Measurements from ENCODE around the gene DMWD.
"Not testable (repeated sequence)": the region's sequence is repeated elsewhere in the genome, so short reads cannot be mapped to it uniquely, and the experiment has no call there.

Gene DMWD

GRCh38 chr19:45753548-45753947 lies 39.1 kb downstream of the DMWD start:
- no peak overlapping the region for H3K9ac ChIP-seq (ENCODE audit: low read length)
- H3K4me3 ChIP-seq (ENCODE audit: low read length), result no peak overlapping the region
- no peaks in the 10 kb centered on the region for H3K4me1 ChIP-seq (ENCODE audit: control insufficient read depth, insufficient read depth, low read length)
- H3K36me3 ChIP-seq (ENCODE audit: control insufficient read depth, insufficient read depth, low read length, severe bottlenecking), result no peaks in the 10 kb centered on the region
- H3K9me3 ChIP-seq (ENCODE audit: control insufficient read depth, low read length), result no peaks in the 10 kb centered on the region
- no peaks in the 10 kb centered on the region for H3K27me3 ChIP-seq (replicated peaks; ENCODE audit: control insufficient read depth, insufficient read depth, low read length)
- DNase-seq (ENCODE audit: low read depth), result peak; percentile 16

- no peak for DNase-seq (ENCODE audit: low read depth)
- no peaks in the 10 kb centered on the region for H3K36me3 ChIP-seq (ENCODE audit: control insufficient read depth, insufficient read depth, low read length, severe bottlenecking)
- no peaks in the 10 kb centered on the region for H3K9me3 ChIP-seq (ENCODE audit: control insufficient read depth, low read length)
- H3K9ac ChIP-seq (ENCODE audit: low read length), result no peak overlapping the region
- no peak overlapping the region for H3K4me3 ChIP-seq (ENCODE audit: low read length)
- H3K4me1 ChIP-seq (ENCODE audit: control insufficient read depth, insufficient read depth, low read length), result no peaks in the 10 kb centered on the region
- no peaks in the 10 kb centered on the region for H3K27me3 ChIP-seq (replicated peaks; ENCODE audit: control insufficient read depth, insufficient read depth, low read length)
Observed at GRCh38 chr19:45752639-45753038, 40.0 kb downstream of the DMWD start.

GRCh38 chr19:45751483-45751882 lies 41.2 kb downstream of the DMWD start:
- not testable (repeated sequence) for H3K4me1 ChIP-seq (ENCODE audit: control insufficient read depth, insufficient read depth, low read length); H3K36me3 ChIP-seq (ENCODE audit: control insufficient read depth, insufficient read depth, low read length, severe bottlenecking); H3K4me3 ChIP-seq (ENCODE audit: low read length); DNase-seq (ENCODE audit: low read depth); H3K9ac ChIP-seq (ENCODE audit: low read length); H3K27me3 ChIP-seq (replicated peaks; ENCODE audit: control insufficient read depth, insufficient read depth, low read length); H3K9me3 ChIP-seq (ENCODE audit: control insufficient read depth, low read length)

GRCh38 chr19:45747513-45747912 lies 45.1 kb downstream of the DMWD start:
- no peak overlapping the region for H3K9ac ChIP-seq (ENCODE audit: low read length)
- DNase-seq (ENCODE audit: low read depth), result no peak
- no peaks in the 10 kb centered on the region for H3K27me3 ChIP-seq (replicated peaks; ENCODE audit: control insufficient read depth, insufficient read depth, low read length)
- no peaks in the 10 kb centered on the region for H3K9me3 ChIP-seq (ENCODE audit: control insufficient read depth, low read length)
- H3K4me1 ChIP-seq (ENCODE audit: control insufficient read depth, insufficient read depth, low read length), result peaks cover 4% of the 10 kb centered on the region
- no peaks in the 10 kb centered on the region for H3K36me3 ChIP-seq (ENCODE audit: control insufficient read depth, insufficient read depth, low read length, severe bottlenecking)
- no peak overlapping the region for H3K4me3 ChIP-seq (ENCODE audit: low read length)

GRCh38 chr19:45746866-45747265 lies 45.8 kb downstream of the DMWD start:
- Histone ChIP-seq H3K9ac (ENCODE audit: low read length) (no peak overlapping the region), H3K9me3 (ENCODE audit: control insufficient read depth, low read length) (no peaks in the 10 kb centered on the region), H3K4me3 (ENCODE audit: low read length) (no peak overlapping the region), H3K36me3 (ENCODE audit: control insufficient read depth, insufficient read depth, low read length, severe bottlenecking) (no peaks in the 10 kb centered on the region), H3K4me1 (ENCODE audit: control insufficient read depth, insufficient read depth, low read length) (peaks cover 4% of the 10 kb centered on the region), H3K27me3 (replicated peaks; ENCODE audit: control insufficient read depth, insufficient read depth, low read length) (no peaks in the 10 kb centered on the region)
- no peak for DNase-seq (ENCODE audit: low read depth)

GRCh38 chr19:45745606-45746005 lies 47.0 kb downstream of the DMWD start:
- Histone ChIP-seq H3K4me1 (ENCODE audit: control insufficient read depth, insufficient read depth, low read length) (peaks cover 4% of the 10 kb centered on the region), H3K36me3 (ENCODE audit: control insufficient read depth, insufficient read depth, low read length, severe bottlenecking) (no peaks in the 10 kb centered on the region), H3K4me3 (ENCODE audit: low read length) (no peak overlapping the region), H3K9ac (ENCODE audit: low read length) (no peak overlapping the region), H3K9me3 (ENCODE audit: control insufficient read depth, low read length) (no peaks in the 10 kb centered on the region), H3K27me3 (replicated peaks; ENCODE audit: control insufficient read depth, insufficient read depth, low read length) (no peaks in the 10 kb centered on the region)
- DNase-seq (ENCODE audit: low read depth), result no peak

GRCh38 chr19:45742969-45743368 lies 49.7 kb downstream of the DMWD start:
- no peaks in the 10 kb centered on the region for H3K9me3 ChIP-seq (ENCODE audit: control insufficient read depth, low read length)
- no peaks in the 10 kb centered on the region for H3K27me3 ChIP-seq (replicated peaks; ENCODE audit: control insufficient read depth, insufficient read depth, low read length)
- no peak for DNase-seq (ENCODE audit: low read depth)
- H3K36me3 ChIP-seq (ENCODE audit: control insufficient read depth, insufficient read depth, low read length, severe bottlenecking), result no peaks in the 10 kb centered on the region
- peaks cover 8% of the 10 kb centered on the region for H3K4me1 ChIP-seq (ENCODE audit: control insufficient read depth, insufficient read depth, low read length)
- no peak overlapping the region for H3K9ac ChIP-seq (ENCODE audit: low read length)
- H3K4me3 ChIP-seq (ENCODE audit: low read length), result no peak overlapping the region

- H3K4me3 ChIP-seq (ENCODE audit: low read length), result no peak overlapping the region
- no peak overlapping the region for H3K9ac ChIP-seq (ENCODE audit: low read length)
- H3K27me3 ChIP-seq (replicated peaks; ENCODE audit: control insufficient read depth, insufficient read depth, low read length), result no peaks in the 10 kb centered on the region
- no peaks in the 10 kb centered on the region for H3K9me3 ChIP-seq (ENCODE audit: control insufficient read depth, low read length)
- H3K4me1 ChIP-seq (ENCODE audit: control insufficient read depth, insufficient read depth, low read length), result peaks cover 4% of the 10 kb centered on the region
- H3K36me3 ChIP-seq (ENCODE audit: control insufficient read depth, insufficient read depth, low read length, severe bottlenecking), result no peaks in the 10 kb centered on the region
- DNase-seq (ENCODE audit: low read depth), result no peak
Observed at GRCh38 chr19:45739498-45740439, 52.9 kb downstream of the DMWD start.

- H3K4me1 ChIP-seq (ENCODE audit: control insufficient read depth, insufficient read depth, low read length), result peaks cover 13% of the 10 kb centered on the region
- no peaks in the 10 kb centered on the region for H3K9me3 ChIP-seq (ENCODE audit: control insufficient read depth, low read length)
- no peak within 1 kb of the TSS for H3K9ac ChIP-seq (ENCODE audit: low read length)
- no peaks in the 10 kb centered on the region for H3K27me3 ChIP-seq (replicated peaks; ENCODE audit: control insufficient read depth, insufficient read depth, low read length)
- H3K4me3 ChIP-seq (ENCODE audit: low read length), result no peak within 1 kb of the TSS
- no peaks in the 10 kb centered on the region for H3K36me3 ChIP-seq (ENCODE audit: control insufficient read depth, insufficient read depth, low read length, severe bottlenecking)
- no peak for DNase-seq (ENCODE audit: low read depth)
Observed at GRCh38 chr19:45733160-45733810, 59.4 kb downstream of the DMWD start, which contains the start of gene MEIOSIN. MEIOSIN (plus strand) TSS chr19:45733439; CDS start chr19:45735377, 1,938 bp downstream.

Measured in adipocyte (in vitro differentiated cells).